Hematopoietic multipotent progenitor cell treated with erythropoietin and hydrocortisone succinate and interleukin-3 and kit ligand, for 4 days (in vitro differentiated cells): ENCODE results near the gene CLEC2D.
A peak's percentile ranks its signal among the peaks of the same experiment; 100 is the strongest.
"Not testable (repeated sequence)": the region's sequence is repeated elsewhere in the genome, so short reads cannot be mapped to it uniquely, and the experiment has no call there.

ENCODE experiments used
- DNase-seq: peaks from one replicate; pipeline ENCODE4 v3.0.0-alpha.2; 2015

The CLEC2D gene

GRCh38 chr12:9701380-9702154 lies 32.1 kb downstream of the CLEC2D start:
- no peak for DNase-seq

- DNase-seq: peak; percentile 65
Observed at GRCh38 chr12:9702255-9702654, 32.7 kb downstream of the CLEC2D start.

- not testable (repeated sequence) for DNase-seq
Observed at GRCh38 chr12:9704561-9704960, 35.0 kb downstream of the CLEC2D start.

- no peak for DNase-seq
Observed at GRCh38 chr12:9706086-9706685, 36.7 kb downstream of the CLEC2D start.

- DNase-seq: peak; percentile 22
Observed at GRCh38 chr12:9707356-9707755, 37.8 kb downstream of the CLEC2D start.

GRCh38 chr12:9707864-9708808 lies 38.6 kb downstream of the CLEC2D start:
- DNase-seq: peak; percentile 82

- no peak for DNase-seq
Observed at GRCh38 chr12:9708853-9709252, 39.3 kb downstream of the CLEC2D start.

GRCh38 chr12:9710584-9711375 lies 41.3 kb downstream of the CLEC2D start:
- DNase-seq: peak; percentile 20

- DNase-seq: no peak
Observed at GRCh38 chr12:9711664-9712063, 42.2 kb downstream of the CLEC2D start.

GRCh38 chr12:9713032-9713558 lies 43.6 kb downstream of the CLEC2D start:
- not testable (repeated sequence) for DNase-seq

GRCh38 chr12:9717070-9717925 lies 47.8 kb downstream of the CLEC2D start:
- DNase-seq: no peak

GRCh38 chr12:9718968-9719367 lies 49.5 kb downstream of the CLEC2D start:
- no peak for DNase-seq

- no peak for DNase-seq
Observed at GRCh38 chr12:9719790-9720189, 50.3 kb downstream of the CLEC2D start.

GRCh38 chr12:9721394-9722092 lies 52.0 kb downstream of the CLEC2D start:
- no peak for DNase-seq

- DNase-seq: no peak
Observed at GRCh38 chr12:9724023-9724422, 54.5 kb downstream of the CLEC2D start.

GRCh38 chr12:9725213-9725870 lies 55.8 kb downstream of the CLEC2D start:
- DNase-seq: no peak

GRCh38 chr12:9727813-9728212 lies 58.3 kb downstream of the CLEC2D start:
- DNase-seq: no peak

- DNase-seq: no peak
Observed at GRCh38 chr12:9729082-9729481, 59.6 kb downstream of the CLEC2D start.

GRCh38 chr12:9730011-9730410 lies 60.5 kb downstream of the CLEC2D start:
- DNase-seq: no peak

GRCh38 chr12:9730591-9730990 lies 61.1 kb downstream of the CLEC2D start:
- DNase-seq: no peak
